BJ (cell line): ENCODE results near the gene MED26. TPM values are rescaled to one million over a fixed set of nuclear protein-coding genes. Genes with fewer than 3 reads are reported as not detected.
"Not testable (repeated sequence)": the region's sequence is repeated elsewhere in the genome, so short reads cannot be mapped to it uniquely, and the experiment has no call there.

Experiments
- CTCF ChIA-PET: fragments of 350-600 bp; formaldehyde crosslinking; extraction: SDS; loops from one replicate; lab custom pipeline; 2021; ENCODE audit warnings: antibody characterized with exemption, inconsistent platforms; lab: Yijun Ruan, JAX
- POLR2A ChIA-PET: fragments of 300-600 bp; sonication (Branson Sonifier 250); formaldehyde crosslinking; extraction: SDS; loops from one replicate; lab custom pipeline; 2021; ENCODE audit warnings: antibody characterized with exemption; lab: Charles Lee
- DNase-seq: peaks from one replicate; pipeline ENCODE4 v3.0.0-alpha.2; 2011; ENCODE audit warnings: low read depth
- H3K27me3 ChIP-seq: 2 replicates; pipeline ENCODE4 v1.6.0; 2011; ENCODE audit warnings: low read length; ENCODE audit not compliant: control insufficient read depth, insufficient read depth
- H3K36me3 ChIP-seq: 2 replicates; pipeline ENCODE4 v1.5.1; 2011; ENCODE audit warnings: low read length; ENCODE audit not compliant: control insufficient read depth, insufficient read depth
- H3K4me3 ChIP-seq: 2 replicates; pipeline ENCODE4 v1.5.1; 2011; ENCODE audit warnings: low read depth, mild to moderate bottlenecking, control low read depth, low read length
- polyA plus RNA-seq: library from polyadenylated mRNA; depleted of rRNA; stranded (reverse); fragments of >200 nt; gene quantifications from 2 replicates; pipeline ENCODE4 v1.2.3, GENCODE V29; 2011
- TF ChIP-seq, protein P1 (sequence below): IDR thresholded peaks from 2 replicates; pipeline ENCODE4 v1.5.1; 2011; ENCODE audit warnings: low read depth, mild to moderate bottlenecking, control low read depth, inconsistent platforms, low read length, moderate library complexity; ENCODE audit not compliant: insufficient read depth

MED26 gene
- polyA plus RNA-seq, 1 experiment: 3.9 TPM

GRCh38 chr19:16655727-16656126, 27.7 kb upstream of the MED26 start:
- no peak for DNase-seq
- CTCF ChIA-PET: no interaction called here
- peaks cover 30% of the 10 kb centered on the region for H3K36me3 ChIP-seq
- H3K27me3 ChIP-seq: no peaks in the 10 kb centered on the region
- H3K4me3 ChIP-seq: no peak overlapping the region
- POLR2A ChIA-PET: no interaction called here
- TF ChIP-seq, protein P1, sequence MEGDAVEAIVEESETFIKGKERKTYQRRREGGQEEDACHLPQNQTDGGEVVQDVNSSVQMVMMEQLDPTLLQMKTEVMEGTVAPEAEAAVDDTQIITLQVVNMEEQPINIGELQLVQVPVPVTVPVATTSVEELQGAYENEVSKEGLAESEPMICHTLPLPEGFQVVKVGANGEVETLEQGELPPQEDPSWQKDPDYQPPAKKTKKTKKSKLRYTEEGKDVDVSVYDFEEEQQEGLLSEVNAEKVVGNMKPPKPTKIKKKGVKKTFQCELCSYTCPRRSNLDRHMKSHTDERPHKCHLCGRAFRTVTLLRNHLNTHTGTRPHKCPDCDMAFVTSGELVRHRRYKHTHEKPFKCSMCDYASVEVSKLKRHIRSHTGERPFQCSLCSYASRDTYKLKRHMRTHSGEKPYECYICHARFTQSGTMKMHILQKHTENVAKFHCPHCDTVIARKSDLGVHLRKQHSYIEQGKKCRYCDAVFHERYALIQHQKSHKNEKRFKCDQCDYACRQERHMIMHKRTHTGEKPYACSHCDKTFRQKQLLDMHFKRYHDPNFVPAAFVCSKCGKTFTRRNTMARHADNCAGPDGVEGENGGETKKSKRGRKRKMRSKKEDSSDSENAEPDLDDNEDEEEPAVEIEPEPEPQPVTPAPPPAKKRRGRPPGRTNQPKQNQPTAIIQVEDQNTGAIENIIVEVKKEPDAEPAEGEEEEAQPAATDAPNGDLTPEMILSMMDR: no peak

- Histone ChIP-seq H3K27me3 (no peaks in the 10 kb centered on the region), H3K4me3 (no peak overlapping the region), H3K36me3 (peaks cover 31% of the 10 kb centered on the region)
- ChIA-PET CTCF (no interaction called here), POLR2A (no interaction called here)
- TF ChIP-seq, protein P1: no peak
- no peak for DNase-seq
Observed at GRCh38 chr19:16654627-16655026, 26.6 kb upstream of the MED26 start.

- Histone ChIP-seq H3K4me3 (no peak overlapping the region), H3K27me3 (no peaks in the 10 kb centered on the region), H3K36me3 (peaks cover 31% of the 10 kb centered on the region)
- ChIA-PET POLR2A (no interaction called here), CTCF (no interaction called here)
- TF ChIP-seq, protein P1: no peak
- no peak for DNase-seq
Observed at GRCh38 chr19:16654140-16654539, 26.1 kb upstream of the MED26 start.

GRCh38 chr19:16652854-16653253, 24.9 kb upstream of the MED26 start:
- TF ChIP-seq, protein P1: no peak
- CTCF ChIA-PET: no interaction called here
- no peak for DNase-seq
- POLR2A ChIA-PET: no interaction called here
- Histone ChIP-seq H3K4me3 (no peak overlapping the region), H3K27me3 (no peaks in the 10 kb centered on the region), H3K36me3 (peaks cover 24% of the 10 kb centered on the region)

DNA sequence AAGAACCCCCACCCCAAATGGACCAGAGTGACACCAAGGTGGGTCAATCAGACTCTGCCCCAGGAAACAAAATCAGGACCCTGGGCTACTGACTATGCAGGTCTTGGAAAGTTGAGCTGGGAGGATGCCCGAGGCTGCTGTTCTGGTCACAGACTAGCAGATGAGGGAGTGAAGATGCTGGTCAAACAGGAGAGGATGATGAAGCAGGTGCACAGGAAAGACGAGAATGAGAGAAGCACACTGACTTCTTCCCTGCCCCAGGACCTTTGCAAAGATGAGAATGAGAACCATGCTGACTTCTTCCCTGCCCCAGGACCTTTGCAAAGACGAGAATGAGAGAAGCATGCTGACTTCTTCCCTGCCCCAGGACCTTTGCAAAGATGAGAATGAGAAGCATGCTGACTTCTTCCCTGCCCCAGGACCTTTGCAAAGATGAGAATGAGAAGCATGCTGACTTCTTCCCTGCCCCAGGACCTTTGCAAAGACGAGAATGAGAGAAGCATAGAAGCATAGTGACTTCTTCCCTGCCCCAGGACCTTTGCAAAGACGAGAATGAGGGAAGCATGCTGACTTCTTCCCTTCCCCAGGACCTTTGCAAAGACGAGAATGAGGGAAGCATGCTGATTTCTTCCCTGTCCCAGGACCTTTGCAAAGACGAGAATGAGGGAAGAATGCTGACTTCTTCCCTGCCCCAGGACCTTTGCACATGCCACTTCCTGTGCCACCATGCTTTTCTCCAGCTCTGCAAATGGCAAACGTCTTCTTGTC, 23.6 kb upstream of the MED26 start:
- DNase-seq, H3K4me3 ChIP-seq, H3K27me3 ChIP-seq, POLR2A ChIA-PET, CTCF ChIA-PET: not testable (repeated sequence)
- peaks cover 23% of the 10 kb centered on the region for H3K36me3 ChIP-seq

GRCh38 chr19:16650821-16651220, 22.8 kb upstream of the MED26 start:
- ChIA-PET CTCF (no interaction called here), POLR2A (no interaction called here)
- H3K36me3 ChIP-seq: peaks cover 25% of the 10 kb centered on the region
- TF ChIP-seq, protein P1: no peak
- no peaks in the 10 kb centered on the region for H3K27me3 ChIP-seq
- H3K4me3 ChIP-seq: no peak overlapping the region
- no peak for DNase-seq
